Breast epithelium (tissue), 4 donors: ENCODE data around the gene GATC. TPM values are rescaled to one million over a fixed set of nuclear protein-coding genes. Genes with fewer than 3 reads are reported as not detected.

ENCODE experiments used
- DNase-seq, 2 donors: peaks; one replicate each; pipeline ENCODE4 v3.0.0-alpha.2; 2019; ENCODE audit warnings: low spot score in 2 of 2
- H3K27ac ChIP-seq, 2 donors: fragments of 200-600 bp; sonication (generic) in 1 of 2; one replicate each; pipeline ENCODE4 v1.5.1; 2016 to 2019; ENCODE audit warnings: mild to moderate bottlenecking in 1 of 2
- H3K27me3 ChIP-seq, 2 donors: fragments of 200-600 bp; sonication (generic) in 1 of 2; one replicate each; pipeline versions ENCODE4 v1.5.1 to v1.6.0; 2017 to 2019; ENCODE audit warnings: control low read depth in 1 of 2, mild to moderate bottlenecking in 1 of 2
- H3K36me3 ChIP-seq: fragments of 200-600 bp; one replicate; pipeline ENCODE4 v1.5.1; 2019
- H3K4me1 ChIP-seq, 2 donors: fragments of 200-600 bp; sonication (generic); one replicate each; pipeline ENCODE4 v1.5.1; 2016 to 2019; ENCODE audit warnings: control low read depth in 1 of 2
- H3K4me3 ChIP-seq, 3 donors: fragments of 200-600 bp; sonication (generic); 1 replicate in 2 of 3; 2 replicates in 1 of 3; pipeline ENCODE4 v1.5.1; 2016 to 2019; ENCODE audit warnings: mild to moderate bottlenecking in 3 of 3, moderate library complexity in 2 of 3
- H3K9me3 ChIP-seq, 2 donors: fragments of 200-600 bp; sonication (generic) in 1 of 2; one replicate each; pipeline ENCODE4 v1.5.1; 2016 to 2019; ENCODE audit warnings: control low read depth in 1 of 2
- CTCF ChIP-seq, 3 donors: fragments of 450-650 bp; IDR thresholded peaks; one replicate each; pipeline ENCODE4 v1.5.1; 2016 to 2017; ENCODE audit warnings: antibody characterized with exemption in 3 of 3, mild to moderate bottlenecking in 3 of 3, moderate library complexity in 3 of 3
- POLR2A ChIP-seq: fragments of 450-650 bp; IDR thresholded peaks from one replicate; pipeline ENCODE4 v1.6.1; 2016; ENCODE audit warnings: antibody characterized with exemption, mild to moderate bottlenecking, moderate library complexity
- POLR2AphosphoS5 ChIP-seq, 3 donors: sonication (generic); formaldehyde crosslinking; IDR thresholded peaks; one replicate each; pipeline ENCODE4 v1.6.1; 2017; ENCODE audit warnings: antibody characterized with exemption in 3 of 3
- intact Hi-C: fragments of 100-400 bp; cut with DNase I; formaldehyde crosslinking; loops from one replicate; pipeline ENCODE4 v1.15.1; 2023; ENCODE audit warnings: low total_unique reads
- total RNA-seq, 3 donors: library from RNA; depleted of rRNA; stranded (reverse); fragments of >200 nt; gene quantifications; one replicate each; pipeline ENCODE4 v1.1.0, GENCODE V29; 2016

Gene GATC
- total RNA-seq, 3 donors from 2014 or later: 26.5 to 35.8 (median 32.5) TPM

DNA sequence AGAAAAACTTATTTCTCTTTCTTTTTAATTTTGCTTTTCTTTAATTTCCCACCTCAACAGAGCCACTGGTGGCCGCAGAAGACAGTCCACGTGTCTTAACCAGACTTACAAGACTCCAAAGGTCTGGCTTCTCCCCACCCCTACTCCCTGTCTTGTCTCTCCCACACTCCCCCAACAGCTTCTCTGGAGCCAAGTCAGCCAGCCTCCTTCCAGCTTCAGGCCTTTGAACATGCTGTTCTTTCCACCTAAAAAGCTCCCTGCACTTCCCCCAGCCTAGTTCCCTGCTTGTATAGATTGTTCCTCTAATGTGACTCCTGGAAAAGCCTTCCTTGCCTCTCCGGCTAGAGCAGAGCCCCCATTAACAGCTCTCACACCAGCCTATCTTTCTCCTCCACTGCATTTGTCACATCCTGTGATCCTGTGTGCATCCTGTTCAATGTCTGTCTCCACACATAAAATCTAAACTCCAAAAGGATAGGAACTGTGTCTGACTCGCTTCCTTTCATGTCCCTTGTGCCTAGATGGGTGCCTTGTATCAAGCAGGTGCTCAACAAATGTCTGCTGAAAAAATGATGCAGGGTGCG lies 41.9 kb downstream of the GATC start:
- Histone ChIP-seq H3K36me3 (no peaks in the 10 kb centered on the region), H3K9me3 (no peaks in the 10 kb centered on the region), H3K4me3 (no peak overlapping the region), H3K27me3 (no peaks in the 10 kb centered on the region), H3K27ac (no peak overlapping the region), H3K4me1 (no peaks in the 10 kb centered on the region)
- no peak for TF ChIP-seq CTCF (IDR thresholded peaks at IDR 0.05)
- no peak for TF ChIP-seq POLR2AphosphoS5 (IDR thresholded peaks at IDR 0.05)
- TF ChIP-seq POLR2A: no peak
- no peak for DNase-seq
- intact Hi-C loops: no loop called here

DNA sequence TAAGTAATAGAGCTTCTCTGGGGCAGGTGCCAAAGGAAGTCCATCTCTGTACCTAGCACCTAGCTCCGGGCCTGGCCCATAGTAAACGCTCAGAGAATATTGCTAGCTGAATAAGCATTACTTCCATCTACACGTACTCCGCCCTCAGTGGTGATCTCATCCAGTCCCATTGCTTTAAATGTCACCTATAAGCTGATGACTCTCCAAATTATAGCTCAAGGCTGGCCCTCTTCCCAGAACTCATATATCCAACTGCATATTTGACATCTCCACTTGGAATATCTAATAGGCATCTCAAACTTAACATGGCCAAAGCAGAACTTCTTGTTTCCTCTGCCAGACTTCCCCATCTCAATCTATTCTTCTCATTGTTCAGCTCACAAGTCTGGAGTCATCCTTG lies 42.8 kb downstream of the GATC start:
- no peak for DNase-seq
- H3K4me3 ChIP-seq: no peak overlapping the region
- intact Hi-C loops: no loop called here
- TF ChIP-seq POLR2AphosphoS5 (IDR thresholded peaks at IDR 0.05) (no peak), POLR2A (no peak), CTCF (IDR thresholded peaks at IDR 0.05) (no peak)
- no peaks in the 10 kb centered on the region for H3K27me3 ChIP-seq
- no peaks in the 10 kb centered on the region for H3K9me3 ChIP-seq
- H3K4me1 ChIP-seq: no peaks in the 10 kb centered on the region
- no peaks in the 10 kb centered on the region for H3K36me3 ChIP-seq
- no peak overlapping the region for H3K27ac ChIP-seq

- H3K9me3 ChIP-seq: no peaks in the 10 kb centered on the region
- no peaks in the 10 kb centered on the region for H3K27me3 ChIP-seq
- H3K4me3 ChIP-seq: no peak overlapping the region
- no peak for TF ChIP-seq POLR2AphosphoS5 (IDR thresholded peaks at IDR 0.05)
- TF ChIP-seq CTCF (IDR thresholded peaks at IDR 0.05): no peak
- no peak for TF ChIP-seq POLR2A
- intact Hi-C loops: no loop called here
- no peak overlapping the region for H3K27ac ChIP-seq
- no peaks in the 10 kb centered on the region for H3K4me1 ChIP-seq
- no peaks in the 10 kb centered on the region for H3K36me3 ChIP-seq
- no peak for DNase-seq
Measured at GRCh38 chr12:120490325-120490724, 44.1 kb downstream of the GATC start.

GRCh38 chr12:120490833-120491512 lies 44.7 kb downstream of the GATC start:
- no peak overlapping the region for H3K27ac ChIP-seq
- TF ChIP-seq CTCF (IDR thresholded peaks at IDR 0.05) (no peak), POLR2AphosphoS5 (IDR thresholded peaks at IDR 0.05) (no peak), POLR2A (no peak)

DNA sequence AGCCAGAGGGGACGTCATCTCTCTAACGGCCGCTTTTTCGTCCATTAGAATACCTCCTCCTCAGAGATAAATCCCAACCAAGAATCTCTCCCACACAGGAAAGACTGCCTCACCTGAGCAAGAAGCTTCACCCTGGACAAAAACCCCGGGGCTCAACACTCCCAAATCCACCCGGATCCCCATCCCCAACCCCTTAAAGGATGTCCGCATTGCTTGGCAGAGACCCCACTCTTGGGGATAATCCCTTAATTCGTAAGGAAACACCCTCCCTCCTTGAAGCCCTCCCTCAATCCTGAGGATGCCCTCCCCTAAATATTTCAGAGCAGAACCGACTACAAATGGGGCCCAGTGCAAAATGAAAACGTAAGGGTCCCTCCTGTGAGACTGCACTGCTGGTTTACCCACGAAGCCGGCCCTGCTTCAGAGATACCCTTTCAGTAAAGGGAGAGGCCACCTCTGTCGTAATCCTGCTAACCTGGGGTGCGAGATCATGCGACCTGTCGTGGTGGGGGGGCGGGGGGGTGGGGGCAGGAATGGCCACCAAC lies 49.0 kb downstream of the GATC start:
- intact Hi-C loops: no loop called here
- no peak for DNase-seq
- Histone ChIP-seq H3K27ac (peak overlapping the region; percentile 87 to 92), H3K9me3 (no peaks in the 10 kb centered on the region), H3K4me1 (peaks cover 0 to 3% of the 10 kb centered on the region in 2 donors), H3K27me3 (no peaks in the 10 kb centered on the region), H3K36me3 (no peaks in the 10 kb centered on the region), H3K4me3 (peak overlapping the region; percentile 67 to 98 (median 77))
- no peak for TF ChIP-seq CTCF (IDR thresholded peaks at IDR 0.05)
- TF ChIP-seq POLR2A: no peak
- no peak for TF ChIP-seq POLR2AphosphoS5 (IDR thresholded peaks at IDR 0.05)

More at GRCh38 chr12:120490833-120491512, 44.7 kb downstream of the GATC start:
- Histone ChIP-seq H3K9me3 (no peaks in the 10 kb centered on the region), H3K4me1 (no peaks in the 10 kb centered on the region), H3K4me3 (no peak overlapping the region), H3K36me3 (no peaks in the 10 kb centered on the region), H3K27me3 (no peaks in the 10 kb centered on the region)
- intact Hi-C loops: no loop called here
- DNase-seq: no peak
